ENCODE results near the gene ANGPTL7.
"Not testable (repeated sequence)": the region's sequence is repeated elsewhere in the genome, so short reads cannot be mapped to it uniquely, and the experiment has no call there.

ANGPTL7 gene, protein sequence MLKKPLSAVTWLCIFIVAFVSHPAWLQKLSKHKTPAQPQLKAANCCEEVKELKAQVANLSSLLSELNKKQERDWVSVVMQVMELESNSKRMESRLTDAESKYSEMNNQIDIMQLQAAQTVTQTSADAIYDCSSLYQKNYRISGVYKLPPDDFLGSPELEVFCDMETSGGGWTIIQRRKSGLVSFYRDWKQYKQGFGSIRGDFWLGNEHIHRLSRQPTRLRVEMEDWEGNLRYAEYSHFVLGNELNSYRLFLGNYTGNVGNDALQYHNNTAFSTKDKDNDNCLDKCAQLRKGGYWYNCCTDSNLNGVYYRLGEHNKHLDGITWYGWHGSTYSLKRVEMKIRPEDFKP

DNA sequence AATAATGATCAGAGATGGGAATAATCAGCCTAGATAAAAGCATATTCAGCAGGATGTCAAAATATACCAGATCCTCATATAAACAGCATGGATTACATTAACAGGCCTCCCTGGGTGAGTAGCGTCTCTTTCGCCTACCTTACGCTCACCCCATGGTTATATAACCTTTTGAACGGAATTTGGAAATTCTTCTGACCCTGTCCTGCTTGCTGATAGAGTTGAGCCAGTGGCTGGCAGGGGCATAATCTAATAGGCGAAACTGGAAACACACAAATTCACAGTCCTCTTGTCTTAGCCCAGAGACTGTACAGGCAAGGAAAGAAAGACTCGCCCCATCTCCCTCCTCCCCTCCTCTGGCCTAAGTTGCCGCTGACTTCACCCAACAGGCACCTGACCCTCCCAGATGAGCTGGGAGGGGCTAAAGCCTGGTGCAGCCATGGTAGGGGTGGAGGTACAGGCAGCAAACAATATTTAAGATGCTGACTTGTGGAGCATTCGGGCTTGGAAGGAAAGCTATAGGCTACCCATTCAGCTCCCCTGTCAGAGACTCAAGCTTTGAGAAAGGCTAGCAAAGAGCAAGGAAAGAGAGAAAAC, at the start of gene ANGPTL7:
Gene ANGPTL7, plus strand, starts transcription at position 498 of the 594 bp plus-strand sequence. CDS start 225 bp downstream, outside the sequence.
- DNase-seq = no peak

DNA sequence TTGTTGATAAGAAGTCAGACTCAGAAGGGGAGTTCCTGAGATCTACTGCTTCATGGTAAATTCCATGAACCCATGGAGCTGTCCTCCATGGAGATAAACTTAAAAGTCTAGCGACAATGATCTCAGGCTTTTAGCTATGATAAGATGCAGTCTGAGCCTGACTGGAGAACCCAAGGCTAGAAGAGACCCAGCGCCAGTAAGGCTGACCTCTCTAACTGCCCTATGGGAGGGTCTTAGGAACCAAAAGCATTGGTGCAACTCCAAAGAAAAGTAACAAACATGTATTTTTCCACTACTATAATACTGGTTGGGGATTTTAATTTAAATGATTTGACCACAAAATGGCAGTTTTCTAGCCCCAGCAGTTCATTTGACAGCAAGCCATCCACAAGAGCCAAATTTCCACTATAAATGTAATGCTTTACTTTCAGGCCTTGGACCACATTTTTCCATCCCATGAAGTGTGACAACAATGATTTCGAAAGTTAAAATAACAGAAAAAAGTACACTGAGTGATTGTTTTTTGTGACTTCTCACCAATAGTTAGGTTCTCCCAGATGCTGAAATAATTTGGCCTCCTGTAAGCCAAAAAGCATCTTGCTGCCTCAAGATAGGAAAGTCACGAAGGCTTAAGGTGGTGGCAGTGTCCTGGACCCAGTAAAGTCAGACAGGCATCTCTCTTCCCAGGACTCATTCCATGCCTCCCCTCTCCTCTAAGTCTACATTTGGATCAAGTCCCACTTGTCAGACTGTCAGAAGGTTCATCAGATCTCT, 46.4 kb upstream of the ANGPTL7 start:
- DNase-seq = no peak

DNA sequence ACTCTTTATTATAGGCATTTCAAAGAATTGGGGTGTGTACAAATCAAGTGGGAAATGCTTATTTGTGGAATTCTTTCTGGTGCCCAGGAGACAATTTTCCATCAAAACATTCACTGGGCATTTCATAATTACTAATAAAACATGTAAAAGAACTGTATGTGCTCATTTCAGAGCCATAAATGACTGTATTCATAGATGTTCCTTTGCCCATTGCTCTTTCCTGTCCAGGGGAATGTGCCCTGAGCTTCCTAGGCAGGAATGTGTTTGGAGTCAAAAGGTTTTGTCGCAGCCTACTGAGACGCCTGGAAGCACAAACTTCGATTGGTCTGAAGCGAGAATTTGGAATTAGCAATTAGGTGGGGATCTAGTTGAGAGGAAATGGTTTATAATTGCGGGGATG, 45.8 kb upstream of the ANGPTL7 start:
- DNase-seq = no peak

- no peak for DNase-seq
These were observed 45.2 kb upstream of the ANGPTL7 start for GRCh38 chr1:11143907-11144306.

- DNase-seq = no peak
These were observed 44.4 kb upstream of the ANGPTL7 start for GRCh38 chr1:11144570-11145256.

DNA sequence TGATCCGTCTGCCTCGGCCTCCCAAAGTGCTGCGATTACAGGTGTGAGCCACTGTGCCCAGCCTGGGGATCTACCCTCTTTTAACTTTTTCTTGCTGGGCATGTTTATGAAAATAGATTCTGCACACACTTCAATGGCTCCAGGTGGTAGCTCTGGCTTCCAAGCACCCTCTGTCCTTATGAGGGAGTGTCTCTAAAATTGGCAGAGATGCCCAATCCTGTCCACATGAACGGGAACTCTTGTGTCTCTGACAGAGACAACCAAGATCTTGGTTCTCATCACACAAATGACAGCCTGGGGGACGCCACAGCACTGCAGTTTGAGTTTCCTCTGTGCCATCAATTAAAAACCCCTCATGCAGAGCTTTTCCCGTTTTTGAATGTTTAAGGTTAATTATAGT, 43.4 kb upstream of the ANGPTL7 start:
- no peak for DNase-seq

DNA sequence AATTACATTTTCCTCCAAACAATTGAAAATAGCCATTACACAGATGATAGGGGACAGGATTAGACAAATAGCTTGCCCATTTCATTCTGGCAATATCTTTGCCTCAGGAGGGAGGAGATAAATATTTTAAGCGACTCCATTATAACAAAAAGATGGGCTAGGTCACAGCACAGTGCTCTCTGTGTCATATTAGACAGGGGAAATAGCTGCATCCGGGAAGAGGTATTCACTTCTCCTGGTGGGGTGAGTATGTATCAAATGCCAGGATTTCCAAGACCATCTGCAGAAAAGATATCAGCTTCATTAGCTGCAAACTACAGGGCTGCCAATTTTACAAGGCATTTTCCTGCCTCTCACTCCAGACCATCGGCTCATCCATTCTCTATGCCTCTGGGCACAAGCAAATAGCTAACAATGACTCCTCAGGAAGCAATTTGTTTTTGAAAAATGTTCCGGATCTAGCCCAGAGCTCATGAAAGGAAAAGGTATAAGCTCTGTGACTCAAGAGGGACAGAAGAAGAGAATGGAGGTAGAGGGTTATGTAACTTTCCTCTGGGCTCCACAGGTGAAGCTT, 41.9 kb upstream of the ANGPTL7 start:
- DNase-seq = no peak

DNA sequence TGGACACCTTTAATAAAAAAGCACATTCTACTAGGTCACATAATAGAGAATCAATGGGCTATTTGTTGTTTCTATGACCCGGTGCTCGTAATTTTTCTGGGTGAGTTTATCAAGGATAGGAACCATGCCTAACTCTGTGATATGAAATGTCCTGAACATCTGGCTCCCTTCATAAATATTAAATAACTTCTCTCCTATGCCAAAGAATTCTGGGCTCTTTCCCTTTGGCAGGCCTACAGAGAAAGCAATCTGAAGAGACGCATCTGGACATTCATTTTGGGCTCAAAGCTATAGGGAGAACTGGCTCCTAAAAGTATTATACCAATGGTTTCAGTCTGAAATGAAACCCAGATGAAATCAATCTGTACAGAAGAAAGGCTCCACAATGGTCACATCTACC, 38.8 kb upstream of the ANGPTL7 start:
- DNase-seq = no peak

DNA sequence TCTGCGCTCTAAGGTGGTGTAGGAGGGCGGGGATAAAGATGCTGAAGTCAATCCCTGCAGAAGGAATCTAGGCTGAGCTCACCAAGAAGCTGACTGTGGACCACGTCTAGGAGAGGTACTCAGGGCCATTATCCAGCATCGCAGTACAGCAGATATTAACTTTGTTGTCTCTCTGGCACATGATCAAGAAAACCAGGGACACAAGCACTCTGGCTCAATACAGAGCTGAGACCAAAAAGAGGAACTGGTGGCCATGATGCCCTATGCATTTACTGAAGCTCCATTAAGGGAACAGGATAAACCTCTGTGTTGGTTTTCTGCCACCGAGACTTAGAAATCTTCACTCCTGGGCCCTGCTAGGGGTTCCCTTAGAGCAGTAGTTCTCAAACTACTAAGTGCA, 38.0 kb upstream of the ANGPTL7 start:
- no peak for DNase-seq

- no peak for DNase-seq
These were observed 37.1 kb upstream of the ANGPTL7 start for GRCh38 chr1:11151826-11152612.

- DNase-seq = no peak
These were observed 36.4 kb upstream of the ANGPTL7 start for GRCh38 chr1:11152755-11153154.

- no peak for DNase-seq
These were observed 36.0 kb upstream of the ANGPTL7 start for GRCh38 chr1:11153184-11153583.

- no peak for DNase-seq
These were observed 32.7 kb upstream of the ANGPTL7 start for GRCh38 chr1:11156441-11156840.

DNA sequence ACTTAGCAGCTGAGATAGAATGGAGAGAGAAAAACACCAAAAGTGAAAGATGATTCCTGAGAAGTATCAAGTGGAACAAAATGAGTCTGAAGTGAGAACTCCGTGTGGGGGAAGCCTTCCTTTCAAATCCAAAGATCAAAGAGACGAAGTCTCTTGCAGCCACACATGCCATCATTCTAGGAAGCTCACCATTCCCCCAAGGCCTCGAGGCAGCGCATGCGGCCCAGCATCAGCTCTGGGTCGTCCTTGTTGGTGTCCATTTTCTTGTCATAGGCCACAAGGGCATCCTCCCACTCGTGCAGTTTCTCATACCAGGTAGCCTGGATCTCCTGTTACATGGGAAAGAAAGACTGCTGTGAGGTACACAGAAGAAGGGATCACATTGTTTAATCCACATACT, 32.2 kb upstream of the ANGPTL7 start:
- DNase-seq = no peak

DNA sequence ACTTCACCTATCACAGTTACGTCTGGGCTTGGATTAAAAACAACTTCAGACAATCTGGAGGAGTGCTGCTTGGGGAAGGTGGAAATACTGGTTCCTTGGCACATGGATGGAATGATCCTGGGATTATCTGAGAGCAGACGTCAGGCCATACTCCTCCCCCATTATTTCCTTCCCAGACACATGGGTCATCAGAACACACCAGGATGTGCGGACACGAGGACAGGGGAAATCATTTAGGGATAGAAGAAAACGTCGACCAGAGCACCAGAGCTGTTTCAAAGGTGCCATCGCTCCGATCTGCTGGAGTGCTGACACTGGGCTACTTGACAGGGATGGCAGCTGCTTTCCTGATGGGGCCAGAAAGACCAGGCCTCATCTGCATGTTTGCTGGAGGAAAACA, 31.8 kb upstream of the ANGPTL7 start:
- no peak for DNase-seq

- no peak for DNase-seq
These were observed 31.3 kb upstream of the ANGPTL7 start for GRCh38 chr1:11157867-11158266.

DNA sequence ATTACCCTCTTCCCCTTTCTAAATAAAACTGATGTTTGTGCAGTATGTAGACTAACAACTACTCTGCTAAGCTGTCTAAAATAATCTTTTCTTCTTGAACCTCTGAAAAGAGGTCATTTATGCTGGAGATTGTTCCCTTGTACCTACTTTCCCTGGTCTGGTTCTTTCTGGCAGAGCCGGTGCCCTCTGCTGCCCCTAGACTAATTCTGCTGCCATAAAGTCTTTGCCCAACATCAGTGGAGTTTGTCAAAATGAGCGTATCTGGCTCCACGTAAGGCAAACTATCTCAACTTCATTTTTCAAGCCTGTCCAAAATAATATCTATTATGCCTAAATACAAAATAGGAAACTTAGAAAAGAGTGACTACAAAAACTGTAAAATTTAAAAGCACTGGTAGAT, 30.9 kb upstream of the ANGPTL7 start:
- DNase-seq = no peak

- DNase-seq = no peak
These were observed 30.3 kb upstream of the ANGPTL7 start for GRCh38 chr1:11158720-11159321.

DNA sequence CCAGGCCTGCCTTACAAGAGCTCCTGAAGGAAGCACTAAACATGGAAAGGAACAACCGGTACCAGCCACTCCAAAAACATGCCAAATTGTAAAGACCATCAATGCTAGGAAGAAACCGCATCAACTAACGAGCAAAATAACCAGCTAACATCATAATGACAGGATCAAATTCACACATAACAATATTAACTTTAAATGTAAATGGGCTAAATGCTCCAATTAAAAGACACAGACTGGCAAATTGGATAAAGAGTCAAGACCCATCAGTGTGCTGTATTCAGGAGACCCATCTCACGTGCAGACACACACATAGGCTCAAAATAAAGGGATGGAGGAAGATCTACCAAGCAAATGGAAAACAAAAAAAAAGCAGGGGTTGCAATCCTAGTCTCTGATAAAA, 26.4 kb upstream of the ANGPTL7 start:
- DNase-seq = not testable (repeated sequence)

DNA sequence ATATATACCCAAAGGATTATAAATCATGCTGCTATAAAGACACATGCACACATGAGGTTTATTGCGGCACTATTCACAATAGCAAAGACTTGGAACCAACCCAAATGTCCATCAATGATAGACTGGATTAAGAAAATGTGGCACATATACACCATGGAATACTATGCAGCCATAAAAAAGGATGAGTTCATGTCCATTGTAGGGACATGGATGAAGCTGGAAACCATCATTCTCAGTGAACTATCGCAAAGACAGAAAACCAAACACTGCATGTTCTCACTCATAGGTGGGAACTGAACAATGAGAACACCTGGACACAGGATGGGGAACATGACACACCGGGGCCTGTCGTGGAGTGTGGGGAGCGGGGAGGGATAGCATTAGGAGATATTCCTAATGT, 22.4 kb upstream of the ANGPTL7 start:
- not testable (repeated sequence) for DNase-seq

DNA sequence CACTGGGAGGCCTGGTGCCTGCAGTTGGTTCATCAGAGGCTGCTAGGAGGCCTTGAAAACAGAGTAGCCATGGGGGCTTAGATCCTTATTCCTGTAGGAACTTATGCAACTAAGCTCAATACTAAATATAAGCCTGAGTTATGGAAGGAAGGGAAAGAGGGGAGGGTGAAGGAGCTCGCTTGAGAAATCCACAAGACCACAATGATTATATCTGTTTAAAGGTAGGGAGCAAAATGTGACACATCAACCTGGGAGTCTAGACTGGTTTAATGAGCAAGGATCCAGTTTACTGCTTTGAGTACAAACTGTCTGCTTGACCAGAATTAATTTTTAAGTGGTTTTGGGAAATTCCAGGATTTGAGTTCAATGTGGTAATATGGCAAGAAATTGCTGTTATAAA, 20.4 kb upstream of the ANGPTL7 start:
- no peak for DNase-seq

GRCh38 chr1:11169202-11169601, 20.0 kb upstream of the ANGPTL7 start:
- DNase-seq = no peak

All from hematopoietic multipotent progenitor cell treated with erythropoietin and hydrocortisone succinate and interleukin-3 and kit ligand, for 8 days (in vitro differentiated cells).